Fibroblast of pulmonary artery (primary cell): ENCODE measurements around the gene PCYT1A.

Source experiments
- DNase-seq: peaks from one replicate; pipeline ENCODE4 v3.0.0-alpha.2; 2010; ENCODE audit warnings: low read depth
- H3K4me3 ChIP-seq: replicated peaks from 2 replicates; pipeline ENCODE4 v1.5.1; 2011; ENCODE audit warnings: low read depth, mild to moderate bottlenecking, control low read depth, low read length, moderate library complexity
- TF ChIP-seq, protein P1 (sequence below): IDR thresholded peaks from 2 replicates; pipeline ENCODE4 v1.5.1; 2011; ENCODE audit warnings: mild to moderate bottlenecking, control low read depth, low read length, inconsistent platforms; ENCODE audit errors: missing control alignments

PCYT1A gene

DNA sequence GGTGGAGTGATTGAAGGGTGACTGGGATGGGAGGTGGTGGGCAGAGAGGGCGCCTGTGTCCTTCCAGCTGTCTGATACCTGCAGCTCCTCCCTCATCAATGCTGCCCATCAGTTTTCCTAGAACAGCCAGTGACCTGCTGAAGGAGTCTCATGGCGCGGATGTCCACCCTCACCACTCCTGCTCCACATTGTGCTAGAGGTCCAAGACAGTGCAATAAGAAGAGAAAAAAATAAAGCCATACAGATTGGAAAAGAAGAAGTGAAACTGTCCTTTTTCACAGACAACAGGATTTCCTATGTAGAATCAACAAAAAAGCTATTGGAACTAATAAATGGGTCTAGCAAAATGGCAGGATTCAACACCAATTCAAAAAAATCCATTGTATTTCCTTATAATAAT, 83.7 kb downstream of the PCYT1A start:
- TF ChIP-seq, protein P1, sequence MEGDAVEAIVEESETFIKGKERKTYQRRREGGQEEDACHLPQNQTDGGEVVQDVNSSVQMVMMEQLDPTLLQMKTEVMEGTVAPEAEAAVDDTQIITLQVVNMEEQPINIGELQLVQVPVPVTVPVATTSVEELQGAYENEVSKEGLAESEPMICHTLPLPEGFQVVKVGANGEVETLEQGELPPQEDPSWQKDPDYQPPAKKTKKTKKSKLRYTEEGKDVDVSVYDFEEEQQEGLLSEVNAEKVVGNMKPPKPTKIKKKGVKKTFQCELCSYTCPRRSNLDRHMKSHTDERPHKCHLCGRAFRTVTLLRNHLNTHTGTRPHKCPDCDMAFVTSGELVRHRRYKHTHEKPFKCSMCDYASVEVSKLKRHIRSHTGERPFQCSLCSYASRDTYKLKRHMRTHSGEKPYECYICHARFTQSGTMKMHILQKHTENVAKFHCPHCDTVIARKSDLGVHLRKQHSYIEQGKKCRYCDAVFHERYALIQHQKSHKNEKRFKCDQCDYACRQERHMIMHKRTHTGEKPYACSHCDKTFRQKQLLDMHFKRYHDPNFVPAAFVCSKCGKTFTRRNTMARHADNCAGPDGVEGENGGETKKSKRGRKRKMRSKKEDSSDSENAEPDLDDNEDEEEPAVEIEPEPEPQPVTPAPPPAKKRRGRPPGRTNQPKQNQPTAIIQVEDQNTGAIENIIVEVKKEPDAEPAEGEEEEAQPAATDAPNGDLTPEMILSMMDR: no peak
- no peak for DNase-seq
- H3K4me3 ChIP-seq: no peak overlapping the region

DNA sequence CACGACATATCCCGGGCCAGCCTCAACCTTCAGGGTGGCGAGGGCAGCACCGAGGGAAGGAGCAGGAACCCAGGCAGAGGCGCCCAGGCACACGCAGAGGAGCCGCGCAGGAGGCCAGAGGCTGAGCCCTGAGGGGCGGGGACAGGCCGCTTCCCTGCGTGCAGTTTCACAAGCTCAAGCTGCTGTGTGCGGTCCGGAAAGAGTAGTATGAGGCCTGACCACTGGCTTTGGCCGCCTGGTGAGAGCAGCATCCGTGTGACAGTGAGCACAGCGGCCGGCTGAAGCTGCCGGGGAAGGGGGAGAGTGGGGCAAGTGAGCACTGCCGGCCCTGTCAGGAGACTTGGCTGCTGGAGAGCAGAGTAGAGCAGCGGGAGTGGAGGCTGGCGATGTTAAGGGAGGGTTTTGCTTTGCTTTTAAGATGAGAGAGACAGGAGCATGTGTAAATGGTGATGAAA, 85.0 kb downstream of the PCYT1A start:
- DNase-seq: peak; percentile 22
- no peak overlapping the region for H3K4me3 ChIP-seq
- TF ChIP-seq, protein P1: no peak

DNA sequence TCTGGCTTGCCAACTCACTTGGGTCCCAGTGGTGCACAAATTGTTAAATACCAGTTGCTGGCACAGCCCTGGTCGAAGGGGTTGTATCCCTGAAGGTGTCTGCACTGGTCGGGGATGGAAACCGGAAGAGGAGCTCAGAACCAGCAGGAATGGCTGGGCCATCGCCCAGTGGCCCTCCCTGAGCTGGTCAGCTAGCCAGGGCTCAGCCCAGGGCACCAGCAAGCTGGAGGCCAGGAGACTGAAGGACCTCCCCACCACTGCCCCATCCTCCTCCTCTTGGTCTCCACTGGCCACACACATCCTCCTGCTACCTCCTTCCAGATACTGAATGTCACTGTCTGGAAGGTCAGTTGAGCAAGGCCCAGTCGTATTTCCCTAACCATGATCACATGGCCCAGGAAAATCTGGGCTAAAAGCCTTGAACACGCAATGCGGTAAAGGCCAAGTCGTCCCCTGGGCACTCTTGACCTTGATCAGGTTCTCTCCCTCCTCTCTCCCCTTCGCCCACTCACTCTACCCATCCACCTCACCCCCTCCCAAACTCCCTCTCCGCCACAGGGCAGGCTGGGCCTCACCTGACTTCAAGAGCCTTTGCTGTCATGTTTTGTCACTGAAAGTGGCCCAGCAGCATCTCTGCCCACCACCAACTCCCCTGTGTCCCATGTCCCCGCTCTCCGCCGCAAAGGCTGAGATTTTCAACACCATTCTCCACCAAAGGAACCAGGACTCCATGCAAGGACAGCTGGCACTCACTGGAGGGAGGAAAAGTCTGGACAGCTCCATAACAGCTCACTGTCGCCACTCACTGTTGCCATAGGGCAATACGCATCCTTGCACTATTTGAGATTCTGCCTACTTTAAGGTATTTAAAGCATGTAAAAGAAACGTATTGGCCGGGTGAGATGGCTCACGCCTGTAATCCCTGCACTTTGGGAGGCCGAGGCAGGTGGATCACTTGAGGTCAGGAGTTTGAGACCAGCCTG, 88.5 kb downstream of the PCYT1A start:
- H3K4me3 ChIP-seq: no peak overlapping the region
- TF ChIP-seq, protein P1: no peak
- no peak for DNase-seq

DNA sequence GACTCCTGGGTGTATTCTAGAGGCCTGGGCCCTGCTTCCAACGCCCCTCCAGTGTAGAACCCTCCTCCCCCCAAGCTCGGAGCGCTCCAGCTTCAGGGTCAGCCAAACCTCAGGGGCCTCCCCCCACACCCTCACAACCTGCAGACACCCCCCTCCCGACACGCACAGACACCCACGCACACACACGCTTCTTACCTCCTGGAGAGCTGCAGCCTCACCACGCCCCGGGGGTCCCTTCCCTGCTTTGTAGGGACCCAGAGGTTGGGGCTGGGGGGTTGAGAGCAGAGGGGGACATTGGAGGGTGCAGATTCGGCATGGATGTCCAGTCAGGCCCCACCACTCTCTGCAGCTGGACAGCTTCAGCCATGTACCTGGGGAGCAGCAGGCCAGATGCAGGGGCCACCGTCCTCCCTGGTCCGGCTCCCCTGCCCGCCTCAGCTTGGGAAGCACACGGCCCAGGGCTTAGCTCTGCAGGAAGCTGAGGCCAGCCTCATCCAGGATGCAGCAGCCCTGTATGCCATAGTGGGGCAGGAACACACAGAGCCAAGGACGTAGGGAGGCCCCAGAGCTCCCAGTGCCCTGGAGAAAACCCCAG, 89.3 kb downstream of the PCYT1A start:
- TF ChIP-seq, protein P1: no peak
- H3K4me3 ChIP-seq: no peak overlapping the region
- DNase-seq: no peak

DNA sequence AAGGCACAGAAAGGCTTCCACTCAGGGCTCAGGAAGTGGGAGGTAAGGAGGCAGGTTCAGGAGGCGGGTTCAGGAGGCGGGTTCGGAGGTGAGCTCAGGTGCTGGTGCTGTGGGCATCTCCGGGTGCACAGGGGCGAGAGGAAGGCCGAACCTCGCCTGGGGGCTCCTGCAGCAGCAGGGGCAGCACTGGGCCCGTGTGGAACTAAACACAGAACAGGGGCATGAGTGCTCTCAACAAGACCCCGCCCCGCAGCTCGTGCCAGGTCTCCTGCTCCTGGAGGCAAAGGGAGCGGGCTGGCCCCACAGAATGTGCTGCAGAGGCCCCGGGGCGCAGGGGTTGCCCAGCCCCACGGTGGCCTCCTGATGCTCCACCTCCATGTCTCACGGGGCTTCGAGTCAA, 90.0 kb downstream of the PCYT1A start:
- no peak for DNase-seq
- TF ChIP-seq, protein P1: no peak

DNA sequence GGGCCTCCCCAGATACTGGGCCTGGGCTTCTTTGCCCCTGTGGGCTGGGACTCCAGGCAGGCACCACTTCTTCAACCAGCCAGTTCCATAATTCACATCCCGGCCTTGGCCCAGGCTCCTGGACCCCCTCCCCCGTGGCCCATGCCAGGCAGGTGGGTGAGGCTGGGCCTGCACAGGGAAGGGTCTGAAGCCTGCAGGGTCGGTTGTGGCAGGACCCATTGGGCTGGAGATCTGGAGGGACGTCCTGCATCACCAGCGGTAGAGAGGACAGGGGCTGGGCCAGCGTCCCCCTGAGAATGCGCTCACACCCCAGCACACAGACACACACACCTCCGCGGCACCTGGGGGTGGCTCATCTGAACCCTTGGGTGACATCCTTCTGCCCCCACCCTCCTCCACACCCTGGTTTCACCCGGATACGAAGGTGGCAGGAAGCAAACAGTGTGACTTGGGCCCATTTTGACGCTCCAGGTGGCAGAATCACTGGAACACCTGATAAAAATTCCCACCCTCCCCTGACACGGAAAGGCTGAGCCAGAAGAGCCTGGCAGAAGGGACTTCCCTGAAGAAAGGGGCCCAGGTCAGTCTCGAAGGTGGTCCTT, 91.8 kb downstream of the PCYT1A start:
- TF ChIP-seq, protein P1: no peak
- no peak for DNase-seq

More for the DNA sequence above, 90.0 kb downstream of the PCYT1A start:
- no peak overlapping the region for H3K4me3 ChIP-seq

More for the DNA sequence above, 91.8 kb downstream of the PCYT1A start:
- H3K4me3 ChIP-seq: no peak overlapping the region
